Astrocyte (in vitro differentiated cells and primary cell): Measurements from ENCODE around the gene UVRAG.

Source experiments
- EZH2 ChIP-seq: IDR thresholded peaks from 2 replicates; pipeline ENCODE4 v1.6.1; 2012; ENCODE audit warnings: mild to moderate bottlenecking, low read length, inconsistent platforms; ENCODE audit not compliant: insufficient read depth
- TF ChIP-seq, protein P1 (sequence below): IDR thresholded peaks from 2 replicates; pipeline ENCODE4 v1.5.1; 2011; ENCODE audit warnings: low read depth, mild to moderate bottlenecking, inconsistent platforms, low read length, moderate library complexity; ENCODE audit not compliant: insufficient read depth

DNA sequence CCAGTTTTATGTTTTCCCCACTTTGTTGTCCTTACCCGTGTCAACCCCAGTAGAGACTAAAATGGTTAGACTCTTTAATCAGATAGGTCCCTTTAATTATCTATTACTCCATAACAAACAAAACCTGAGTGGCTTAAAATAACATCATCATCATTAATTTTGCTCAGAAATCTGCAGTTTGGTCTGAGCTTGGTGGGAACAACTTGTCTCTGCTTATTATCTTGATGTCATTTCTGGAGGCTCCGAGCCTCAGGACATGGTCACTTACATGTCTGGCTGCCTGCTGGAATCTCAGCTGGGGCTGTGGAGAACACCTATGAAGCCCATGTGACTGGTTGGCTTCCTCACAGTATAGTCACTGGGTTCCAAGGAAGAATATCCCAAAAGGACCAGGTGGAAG is 26.7 kb downstream of the UVRAG start:
- TF ChIP-seq, protein P1, sequence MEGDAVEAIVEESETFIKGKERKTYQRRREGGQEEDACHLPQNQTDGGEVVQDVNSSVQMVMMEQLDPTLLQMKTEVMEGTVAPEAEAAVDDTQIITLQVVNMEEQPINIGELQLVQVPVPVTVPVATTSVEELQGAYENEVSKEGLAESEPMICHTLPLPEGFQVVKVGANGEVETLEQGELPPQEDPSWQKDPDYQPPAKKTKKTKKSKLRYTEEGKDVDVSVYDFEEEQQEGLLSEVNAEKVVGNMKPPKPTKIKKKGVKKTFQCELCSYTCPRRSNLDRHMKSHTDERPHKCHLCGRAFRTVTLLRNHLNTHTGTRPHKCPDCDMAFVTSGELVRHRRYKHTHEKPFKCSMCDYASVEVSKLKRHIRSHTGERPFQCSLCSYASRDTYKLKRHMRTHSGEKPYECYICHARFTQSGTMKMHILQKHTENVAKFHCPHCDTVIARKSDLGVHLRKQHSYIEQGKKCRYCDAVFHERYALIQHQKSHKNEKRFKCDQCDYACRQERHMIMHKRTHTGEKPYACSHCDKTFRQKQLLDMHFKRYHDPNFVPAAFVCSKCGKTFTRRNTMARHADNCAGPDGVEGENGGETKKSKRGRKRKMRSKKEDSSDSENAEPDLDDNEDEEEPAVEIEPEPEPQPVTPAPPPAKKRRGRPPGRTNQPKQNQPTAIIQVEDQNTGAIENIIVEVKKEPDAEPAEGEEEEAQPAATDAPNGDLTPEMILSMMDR: no peak
- no peak for TF ChIP-seq EZH2
